ENCODE measurements around the gene DOK5.

The DOK5 gene

DNA sequence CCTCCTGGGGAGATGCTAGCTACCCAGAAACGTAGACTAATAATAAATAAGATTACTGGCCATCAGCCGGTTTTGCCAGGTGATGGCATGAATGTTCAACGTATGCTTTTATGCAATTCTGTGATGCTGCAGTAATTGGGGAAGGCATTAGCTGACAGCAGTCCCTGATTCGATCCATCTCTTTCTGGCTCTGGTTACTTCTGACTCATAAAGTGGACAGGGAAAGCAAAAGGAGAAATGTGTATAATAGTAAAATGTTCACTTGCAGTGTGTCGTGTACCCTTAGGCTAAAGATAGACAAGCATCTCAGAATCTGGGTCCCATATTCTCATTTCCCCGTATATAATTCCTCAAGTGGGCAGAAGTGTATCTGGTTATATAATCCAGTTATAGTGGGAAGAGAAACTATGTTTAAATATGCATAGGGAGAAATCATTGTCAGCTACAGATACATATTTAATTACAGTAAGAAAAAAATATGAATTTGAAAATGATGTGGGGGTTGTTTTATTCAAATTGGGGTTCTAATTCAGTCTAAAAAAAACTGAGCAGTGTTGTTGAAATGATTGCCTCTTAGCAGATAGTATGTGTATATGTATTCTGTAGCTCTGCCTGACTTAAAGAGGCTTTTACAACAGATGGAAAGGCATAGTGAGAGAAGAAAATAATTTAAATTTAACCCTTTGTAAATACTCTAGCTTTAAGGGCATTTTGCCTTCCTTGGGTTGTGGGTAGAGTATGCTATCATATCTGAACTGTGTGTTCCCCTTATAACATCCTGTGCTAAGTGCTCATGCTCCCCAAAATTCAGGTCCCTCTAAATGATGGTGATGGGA is 40.6 kb downstream of the DOK5 start:
- TF ChIP-seq GATA2 (IDR thresholded peaks at IDR 0.05; ENCODE audit: low read depth, low read length) (no peak), GATA3 (IDR thresholded peaks at IDR 0.05; ENCODE audit: low read depth, low read length) (no peak)

DNA sequence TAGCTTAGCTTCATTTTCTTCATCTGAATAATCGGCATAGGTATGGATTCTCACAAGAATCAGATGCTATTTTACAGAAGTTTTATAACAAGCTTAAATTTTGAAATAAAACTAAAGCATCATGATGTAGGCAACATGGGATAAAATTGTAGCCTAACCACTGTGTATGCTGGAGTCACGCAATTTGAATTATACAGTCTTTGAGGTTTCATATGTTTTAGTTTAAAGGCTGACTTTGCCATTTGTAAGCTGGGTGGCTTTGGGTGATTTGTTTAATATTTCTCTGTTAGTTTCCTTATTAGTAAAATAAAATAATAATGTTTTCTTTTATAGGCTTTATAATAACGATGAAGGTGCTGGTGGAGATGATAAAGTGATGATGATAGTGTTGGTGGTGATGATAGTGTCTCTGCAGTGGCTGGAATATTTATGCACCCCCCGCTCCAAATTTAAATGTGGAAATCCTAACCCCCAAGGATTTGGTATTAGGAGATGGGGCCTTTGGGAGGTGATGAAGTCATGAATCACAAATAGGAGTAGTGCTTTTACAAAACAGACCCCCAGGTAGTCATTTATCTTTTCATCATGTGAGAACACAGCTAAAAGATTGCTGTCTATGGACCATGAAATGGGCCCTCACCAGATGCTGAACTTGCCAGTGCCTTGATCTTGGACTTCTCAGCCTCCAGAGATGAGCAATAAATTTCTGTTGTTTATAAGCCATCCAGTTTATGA is 42.0 kb downstream of the DOK5 start:
- TF ChIP-seq GATA2 (IDR thresholded peaks at IDR 0.05; ENCODE audit: low read depth, low read length), result no peak
- TF ChIP-seq GATA3 (IDR thresholded peaks at IDR 0.05; ENCODE audit: low read depth, low read length), result no peak

GRCh38 chr20:54524849-54525248 is 49.5 kb downstream of the DOK5 start:
- TF ChIP-seq GATA2 (IDR thresholded peaks at IDR 0.05; ENCODE audit: low read depth, low read length), result no peak
- no peak for TF ChIP-seq GATA3 (IDR thresholded peaks at IDR 0.05; ENCODE audit: low read depth, low read length)

DNA sequence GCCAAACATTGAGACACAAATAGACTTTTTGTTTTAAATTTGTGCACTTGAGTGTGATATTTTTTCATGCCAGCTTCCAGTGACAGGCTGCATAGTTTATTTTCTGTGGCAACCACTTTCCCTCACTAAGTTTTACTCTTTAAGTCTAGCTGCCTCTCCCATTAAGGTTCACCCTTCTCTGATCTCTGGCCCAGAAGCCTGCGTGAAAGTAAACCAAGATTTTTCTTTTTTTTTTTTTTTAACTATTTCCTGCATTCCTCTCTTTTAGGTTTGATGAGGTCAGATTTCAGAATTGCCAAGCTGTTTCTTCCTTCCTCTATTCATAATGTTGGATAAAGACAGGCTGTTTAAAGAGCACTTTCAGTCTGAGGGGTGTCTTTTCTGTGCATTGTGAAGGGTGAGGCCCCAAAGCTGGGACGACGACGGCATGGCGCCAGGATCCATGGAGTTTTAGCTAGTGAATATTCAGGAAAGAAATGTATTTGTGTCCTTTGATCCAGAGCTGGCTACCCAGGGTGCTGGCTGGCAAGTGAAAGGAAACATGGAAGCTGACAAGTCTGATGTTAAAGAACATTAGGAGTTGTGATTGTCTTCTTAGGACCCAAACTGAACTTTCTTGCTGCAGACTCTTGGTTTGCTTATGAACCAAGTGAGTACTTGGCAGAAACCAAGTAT is 50.7 kb downstream of the DOK5 start:
- TF ChIP-seq GATA3 (IDR thresholded peaks at IDR 0.05; ENCODE audit: low read depth, low read length), result no peak
- no peak for TF ChIP-seq GATA2 (IDR thresholded peaks at IDR 0.05; ENCODE audit: low read depth, low read length)

DNA sequence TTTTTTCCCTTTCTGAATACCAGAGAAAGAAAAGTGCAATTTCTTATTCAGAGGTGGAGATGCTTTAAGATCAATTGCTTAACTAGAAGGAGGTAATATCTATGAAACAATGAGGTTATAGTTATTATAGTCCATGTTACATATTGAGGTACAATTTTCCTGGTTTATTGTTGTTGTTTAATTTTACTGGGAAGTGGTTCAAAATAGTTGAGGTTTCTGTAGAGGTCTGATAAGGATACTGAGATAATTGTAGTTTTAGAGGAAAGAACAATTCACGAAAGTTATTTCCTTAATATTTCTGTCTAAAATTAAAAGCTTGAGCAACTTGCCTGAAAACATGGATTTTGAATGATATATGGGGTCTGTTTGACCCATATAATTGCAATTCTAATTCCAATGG is 51.4 kb downstream of the DOK5 start:
- no peak for TF ChIP-seq GATA2 (IDR thresholded peaks at IDR 0.05; ENCODE audit: low read depth, low read length)
- no peak for TF ChIP-seq GATA3 (IDR thresholded peaks at IDR 0.05; ENCODE audit: low read depth, low read length)

DNA sequence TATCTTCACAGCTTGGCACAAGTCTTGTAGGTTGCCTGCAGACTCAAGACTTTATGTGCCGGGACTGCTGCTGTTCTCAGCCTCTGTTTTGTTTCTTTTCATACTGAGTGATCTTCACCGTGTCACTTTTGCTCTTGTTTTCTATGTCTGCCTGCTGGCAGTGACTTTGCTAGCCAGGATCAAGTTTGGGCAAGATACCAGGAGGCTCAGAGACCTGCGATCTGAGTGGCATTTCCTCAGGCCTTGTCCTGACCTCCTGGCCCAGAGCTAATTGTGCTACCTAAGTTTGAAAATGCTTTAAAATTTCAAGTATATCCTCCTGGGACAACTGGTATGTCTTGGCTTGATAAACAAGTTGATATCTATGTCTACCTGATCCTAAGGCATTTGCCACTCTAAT is 57.2 kb downstream of the DOK5 start:
- no peak for TF ChIP-seq GATA3 (IDR thresholded peaks at IDR 0.05; ENCODE audit: low read depth, low read length)
- TF ChIP-seq GATA2 (IDR thresholded peaks at IDR 0.05; ENCODE audit: low read depth, low read length), result no peak

DNA sequence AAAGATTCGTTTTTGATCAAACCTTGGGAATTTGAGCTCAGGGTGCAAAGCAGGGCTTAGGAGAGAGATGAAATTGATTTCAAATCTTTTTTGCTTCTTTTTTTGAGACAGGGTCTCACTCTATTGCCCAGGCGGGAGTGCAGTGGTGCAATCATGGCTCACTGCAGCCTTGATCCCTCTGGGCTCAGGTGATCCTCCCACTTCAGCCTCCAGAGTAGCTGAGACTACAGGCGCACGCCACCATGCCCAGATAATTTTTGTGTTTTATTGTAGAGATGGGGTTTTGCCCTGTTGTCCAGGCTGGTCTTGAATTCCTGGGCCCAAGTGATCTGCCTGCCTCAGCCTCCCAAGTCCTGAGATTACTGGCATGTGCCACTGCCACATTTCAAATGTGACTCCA is 58.7 kb downstream of the DOK5 start:
- TF ChIP-seq GATA3 (IDR thresholded peaks at IDR 0.05; ENCODE audit: low read depth, low read length) (no peak), GATA2 (IDR thresholded peaks at IDR 0.05; ENCODE audit: low read depth, low read length) (no peak)

GRCh38 chr20:54535033-54535432 is 59.6 kb downstream of the DOK5 start:
- no peak for TF ChIP-seq GATA3 (IDR thresholded peaks at IDR 0.05; ENCODE audit: low read depth, low read length)
- TF ChIP-seq GATA2 (IDR thresholded peaks at IDR 0.05; ENCODE audit: low read depth, low read length), result no peak

- no peak for TF ChIP-seq GATA3 (IDR thresholded peaks at IDR 0.05; ENCODE audit: low read depth, low read length)
- TF ChIP-seq GATA2 (IDR thresholded peaks at IDR 0.05; ENCODE audit: low read depth, low read length), result no peak
These were observed 60.4 kb downstream of the DOK5 start for GRCh38 chr20:54535746-54536145.

DNA sequence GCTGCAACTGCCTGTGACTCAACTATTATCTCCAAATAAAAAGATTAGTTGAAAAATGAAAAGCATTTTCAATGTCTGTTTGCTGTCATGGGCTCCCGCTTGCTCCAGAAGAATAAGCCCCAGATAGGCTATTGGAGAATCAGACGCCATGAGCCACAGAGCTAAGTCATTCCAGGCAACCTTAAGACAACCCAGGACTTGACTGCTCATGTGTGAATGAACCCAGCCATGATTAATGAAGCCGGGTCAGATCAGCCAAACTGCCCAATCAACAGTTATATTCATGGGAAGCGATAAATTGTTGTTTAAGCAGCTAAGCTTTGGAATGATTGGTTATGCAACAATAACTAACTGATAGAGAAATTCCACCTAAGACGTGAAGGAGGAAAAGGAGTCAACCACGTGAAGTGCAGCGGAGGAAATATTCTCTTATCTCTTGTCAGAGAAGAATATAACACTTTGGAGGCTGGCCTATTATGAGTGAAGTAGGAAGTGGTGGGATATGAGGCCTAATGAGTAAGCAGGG is 64.2 kb downstream of the DOK5 start:
- TF ChIP-seq GATA2 (IDR thresholded peaks at IDR 0.05; ENCODE audit: low read depth, low read length) (no peak), GATA3 (IDR thresholded peaks at IDR 0.05; ENCODE audit: low read depth, low read length) (no peak)

GRCh38 chr20:54543369-54543768 is 68.0 kb downstream of the DOK5 start:
- TF ChIP-seq GATA2 (IDR thresholded peaks at IDR 0.05; ENCODE audit: low read depth, low read length) (no peak), GATA3 (IDR thresholded peaks at IDR 0.05; ENCODE audit: low read depth, low read length) (no peak)

DNA sequence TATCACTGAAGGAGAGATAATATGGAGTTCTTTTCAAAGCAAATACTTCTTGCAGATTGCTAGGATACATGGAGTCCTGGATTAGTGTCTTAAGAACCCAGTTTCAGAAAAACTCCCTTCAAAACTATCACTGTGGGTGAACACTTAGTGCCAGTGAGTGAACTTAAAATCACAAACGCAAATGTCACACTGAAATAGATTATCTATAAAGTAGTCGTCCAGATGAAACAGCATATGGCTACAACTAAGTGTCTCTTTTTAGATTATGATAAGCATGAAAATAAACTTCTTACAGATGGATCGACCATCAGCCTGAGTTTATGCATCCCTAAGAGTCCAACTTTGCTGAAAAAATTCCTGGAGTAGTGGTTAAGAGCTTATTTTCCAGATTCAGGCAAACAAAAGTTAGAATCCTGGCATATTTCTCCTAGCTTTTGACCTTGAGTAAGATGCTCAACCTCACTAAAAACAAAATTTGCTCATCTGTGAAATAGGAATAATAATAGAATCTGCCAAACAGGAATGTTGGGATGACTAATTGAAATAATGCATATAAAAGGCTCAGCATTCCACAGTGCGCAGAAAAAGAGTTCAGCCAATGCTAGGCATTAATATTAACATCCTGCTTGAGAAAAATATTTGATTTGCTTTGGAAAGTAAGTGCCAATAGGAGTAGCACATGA is 70.4 kb downstream of the DOK5 start:
- no peak for TF ChIP-seq GATA3 (IDR thresholded peaks at IDR 0.05; ENCODE audit: low read depth, low read length)
- no peak for TF ChIP-seq GATA2 (IDR thresholded peaks at IDR 0.05; ENCODE audit: low read depth, low read length)

DNA sequence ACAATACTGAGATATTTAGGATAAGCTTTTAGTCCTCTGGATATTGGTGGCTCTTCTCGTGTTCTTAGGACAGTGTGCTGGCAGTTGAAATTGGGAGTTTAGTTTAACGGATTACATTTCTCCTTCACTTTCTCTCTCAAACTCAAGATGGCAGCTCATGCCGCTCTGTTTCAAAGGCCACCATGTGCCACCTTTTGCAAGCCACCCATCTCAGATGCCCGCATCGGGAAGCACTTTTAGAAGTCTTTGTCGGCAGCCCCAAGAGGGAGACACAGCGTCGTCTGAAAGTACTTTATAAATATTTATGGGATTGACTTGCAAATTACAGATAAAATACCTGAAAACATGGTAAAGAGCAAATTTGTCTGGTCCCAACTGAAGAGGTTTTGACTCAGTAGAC is 73.5 kb downstream of the DOK5 start:
- TF ChIP-seq GATA3 (IDR thresholded peaks at IDR 0.05; ENCODE audit: low read depth, low read length) (no peak), GATA2 (IDR thresholded peaks at IDR 0.05; ENCODE audit: low read depth, low read length) (no peak)

Data from SH-SY5Y (cell line).